ENCODE measurements around the gene RANBP17.
A peak's percentile ranks its signal among the peaks of the same experiment; 100 is the strongest.
"Not testable (repeated sequence)": the region's sequence is repeated elsewhere in the genome, so short reads cannot be mapped to it uniquely, and the experiment has no call there.

RANBP17 gene

DNA sequence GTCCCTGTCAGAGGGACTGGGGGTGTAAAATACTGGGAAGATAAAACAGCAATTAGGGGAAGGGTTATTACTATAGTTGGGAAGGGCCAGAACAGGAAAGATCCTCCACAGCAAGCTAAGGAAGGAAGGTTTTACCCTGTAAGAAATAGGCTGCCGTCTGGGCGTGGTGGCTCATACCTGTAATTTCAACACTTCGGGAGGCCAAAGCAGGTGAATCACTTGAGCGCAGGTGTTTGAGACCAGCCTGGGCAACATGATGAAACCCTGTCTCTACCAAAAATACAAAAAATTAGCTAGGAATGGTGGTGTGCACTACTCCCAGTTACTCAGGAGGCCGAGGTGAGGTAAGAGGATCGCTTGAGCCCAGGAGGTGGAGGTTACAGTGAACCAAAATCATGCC, 282.1 kb downstream of the RANBP17 start:
- FAIRE-seq, result no peak
- DNase-seq (ENCODE audit: insufficient read length, low spot score), result no peak

DNA sequence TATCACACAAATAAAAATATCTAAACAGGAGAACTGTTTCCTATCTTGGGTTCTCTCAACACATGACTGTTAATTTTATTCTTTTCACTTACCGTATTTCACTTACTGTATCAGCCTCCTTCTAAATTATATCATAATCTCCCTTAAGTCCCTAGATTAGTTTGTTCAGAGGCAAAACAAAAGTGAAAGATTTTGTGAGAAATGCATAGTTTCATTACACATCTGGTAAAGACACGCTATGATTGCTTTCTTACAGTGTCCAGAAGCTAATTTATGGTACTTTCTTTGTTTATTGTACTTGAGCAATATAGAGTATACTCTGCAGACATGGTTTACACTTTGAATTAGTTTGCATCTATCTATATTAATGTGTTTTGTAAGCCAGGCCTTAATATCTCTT, 287.5 kb downstream of the RANBP17 start:
- FAIRE-seq, result no peak

DNA sequence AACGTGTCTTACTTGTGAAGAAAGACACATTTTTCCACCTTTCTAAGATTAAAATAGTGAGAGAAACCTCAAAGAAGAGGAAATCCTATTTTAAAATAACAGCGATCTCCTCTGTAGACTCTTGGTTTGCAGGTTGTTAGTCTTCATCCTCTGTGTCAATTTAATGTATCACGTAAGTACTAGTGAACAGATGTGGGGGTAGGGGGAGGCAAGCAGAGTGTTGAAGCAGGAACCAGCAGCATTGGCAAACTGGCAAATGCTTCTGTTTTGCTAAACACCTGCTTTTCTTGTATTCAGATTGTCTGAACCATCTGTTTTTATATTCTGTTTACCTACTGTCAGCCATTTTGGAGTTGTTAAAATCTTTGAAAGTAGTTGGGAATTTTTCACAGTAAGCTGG, 288.0 kb downstream of the RANBP17 start:
- DNase-seq (ENCODE audit: insufficient read length, low spot score), result no peak
- no peak for FAIRE-seq

More for the DNA sequence above, 287.5 kb downstream of the RANBP17 start:
- no peak for DNase-seq (ENCODE audit: insufficient read length, low spot score)

DNA sequence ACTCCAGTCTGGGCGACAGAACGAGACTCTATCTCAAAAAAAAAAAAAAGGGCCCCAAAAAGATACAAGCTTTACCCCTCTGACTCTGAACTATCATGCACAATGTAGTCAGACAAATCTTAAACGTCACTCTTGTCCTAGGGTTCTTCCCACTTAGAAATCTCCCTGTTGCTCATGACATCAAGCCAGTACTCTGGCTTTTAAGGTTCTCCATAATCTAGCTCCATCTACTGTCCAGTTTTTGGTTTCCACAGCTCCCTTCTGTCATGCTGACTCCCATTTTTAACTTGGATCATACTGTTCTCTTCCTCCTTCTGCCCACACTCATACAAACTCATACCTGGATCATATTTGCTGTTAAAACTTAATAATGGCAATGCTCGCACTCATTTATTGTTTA, 290.6 kb downstream of the RANBP17 start:
- peak; percentile 4 for FAIRE-seq
- DNase-seq (ENCODE audit: insufficient read length, low spot score), result peak; percentile 19

DNA sequence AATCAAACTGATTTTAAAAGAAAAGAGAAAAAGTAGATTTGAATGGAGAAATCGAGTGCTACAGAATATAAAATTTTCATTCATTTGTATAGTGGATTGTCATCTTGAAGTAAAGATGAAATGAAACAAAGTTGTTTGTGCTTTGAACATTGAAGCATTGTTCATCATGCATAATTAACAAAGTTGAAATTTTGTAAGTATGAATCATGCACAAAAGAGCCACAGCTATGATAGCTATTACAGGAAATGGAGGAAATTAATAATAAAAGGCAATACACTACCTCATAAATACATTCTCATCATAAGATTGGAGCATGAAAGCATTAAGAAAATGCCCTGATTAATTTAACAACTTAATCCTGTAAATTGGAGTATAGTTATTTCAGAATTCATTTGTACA, 293.8 kb downstream of the RANBP17 start:
- DNase-seq (ENCODE audit: insufficient read length, low spot score) (no peak), FAIRE-seq (no peak)

DNA sequence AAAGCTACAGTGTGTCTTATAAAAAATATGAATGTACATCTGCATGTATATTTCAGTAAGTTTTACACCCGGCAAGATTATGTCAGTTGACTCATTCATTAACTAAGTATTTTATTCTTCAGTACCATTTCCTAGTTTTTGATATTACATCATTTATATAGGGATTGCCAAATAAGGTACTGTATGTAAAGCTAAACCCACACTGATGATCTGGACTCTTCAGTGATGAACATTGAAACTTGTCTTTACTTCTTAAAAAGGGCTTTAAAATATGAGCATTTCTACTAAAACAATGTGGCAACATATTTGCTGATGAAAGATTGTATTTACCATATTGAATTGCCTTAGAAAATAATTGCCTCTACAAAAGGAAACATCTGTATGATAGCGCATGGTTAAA, 295.5 kb downstream of the RANBP17 start:
- no peak for DNase-seq (ENCODE audit: insufficient read length, low spot score)
- no peak for FAIRE-seq

DNA sequence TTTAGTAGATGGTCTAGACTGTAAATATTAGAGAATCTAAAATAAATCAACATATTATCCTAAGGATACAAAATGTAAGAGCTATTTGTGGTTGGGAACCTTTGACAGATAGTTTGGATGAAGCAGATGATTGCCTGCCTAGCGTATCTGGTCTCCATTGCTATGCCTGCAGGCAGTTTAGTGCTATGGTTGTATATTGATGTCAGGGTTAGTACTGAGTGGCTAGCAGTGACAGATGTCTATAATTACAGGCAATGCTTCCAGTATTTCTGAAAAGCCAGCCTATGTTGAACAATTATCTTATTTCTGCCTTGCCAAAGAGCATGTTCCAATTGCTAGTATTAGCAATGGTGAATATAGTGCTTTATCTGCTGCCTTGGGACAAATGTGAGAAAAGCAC, 296.0 kb downstream of the RANBP17 start:
- no peak for DNase-seq (ENCODE audit: insufficient read length, low spot score)
- FAIRE-seq, result no peak

DNA sequence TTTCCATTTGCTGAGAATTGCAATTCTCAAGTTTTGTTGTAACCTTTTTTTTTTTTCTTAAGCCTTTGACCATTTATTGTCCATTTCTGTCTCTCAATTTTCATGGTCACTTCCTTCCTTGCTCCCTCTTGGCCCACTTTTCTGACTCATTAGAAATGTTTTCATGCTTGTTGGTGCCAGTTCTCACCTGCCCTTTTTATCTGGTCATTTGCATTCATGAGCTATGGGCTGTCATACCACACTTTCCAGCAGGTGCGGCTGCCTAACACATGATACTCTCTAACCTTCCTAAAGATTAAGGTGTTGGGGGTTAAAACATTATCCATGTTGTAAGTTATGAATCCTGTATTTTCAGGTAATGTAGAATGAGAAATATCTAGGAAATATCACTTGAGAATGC, 296.8 kb downstream of the RANBP17 start:
- FAIRE-seq, result no peak
- no peak for DNase-seq (ENCODE audit: insufficient read length, low spot score)

DNA sequence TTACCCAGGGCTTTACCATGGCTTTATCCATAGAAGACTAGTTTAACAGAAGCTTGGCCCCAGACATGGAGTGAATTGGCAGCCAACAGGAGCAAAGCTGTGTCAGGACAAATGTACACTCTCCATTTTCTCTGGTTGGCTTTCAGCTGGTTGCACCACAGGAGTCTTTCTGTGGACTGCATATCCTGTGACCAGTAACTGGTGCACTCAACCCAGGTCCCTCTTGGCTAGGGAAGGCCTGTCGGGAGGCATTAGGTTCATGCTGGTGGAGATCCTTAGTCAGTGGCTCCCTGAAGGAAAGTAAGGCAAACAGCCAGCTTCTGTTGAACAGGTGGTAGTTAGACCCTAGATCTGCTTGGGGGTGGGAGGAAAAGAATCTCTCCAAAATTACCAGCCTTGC, 300.3 kb downstream of the RANBP17 start:
- no peak for FAIRE-seq
- DNase-seq (ENCODE audit: insufficient read length, low spot score), result no peak

DNA sequence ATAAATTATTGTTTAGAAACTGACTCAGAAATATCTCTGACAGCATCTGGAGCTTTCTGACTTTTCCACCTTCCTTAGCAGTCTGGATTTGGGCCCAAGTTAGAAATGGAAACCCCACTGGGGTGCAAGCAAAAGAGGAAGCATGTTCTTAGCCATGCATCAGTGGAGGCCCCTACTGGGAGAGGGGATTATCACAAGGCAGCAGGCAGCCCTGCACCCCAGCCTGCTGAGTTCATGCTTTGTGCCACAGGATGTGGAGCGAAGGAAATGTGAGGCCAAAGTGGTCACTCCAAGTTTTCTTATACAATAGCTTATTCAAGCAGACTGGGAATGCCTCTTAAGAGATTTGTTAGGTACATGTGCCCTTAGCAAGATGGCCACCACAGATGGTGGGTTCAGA, 300.8 kb downstream of the RANBP17 start:
- peak; percentile 18 for DNase-seq (ENCODE audit: insufficient read length, low spot score)
- no peak for FAIRE-seq

DNA sequence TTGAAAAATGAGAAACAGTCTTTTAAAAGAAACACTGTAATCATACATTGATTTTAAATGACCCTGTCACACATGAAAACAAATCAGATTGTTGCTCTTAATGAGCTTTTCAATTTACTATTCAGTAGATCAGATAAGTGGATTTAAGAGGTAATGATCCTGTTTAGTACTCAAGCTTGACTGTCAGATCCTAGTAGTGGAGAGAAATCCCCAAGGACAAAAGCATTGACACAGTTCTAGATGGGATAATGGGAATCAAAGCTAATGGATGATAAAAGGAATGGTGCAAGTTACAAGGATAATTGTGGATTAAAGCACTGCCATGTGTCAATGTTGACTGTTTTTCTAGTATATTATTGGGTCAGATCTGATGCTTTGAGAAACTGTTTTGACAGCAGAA, 304.9 kb downstream of the RANBP17 start:
- no peak for DNase-seq (ENCODE audit: insufficient read length, low spot score)
- FAIRE-seq, result no peak

DNA sequence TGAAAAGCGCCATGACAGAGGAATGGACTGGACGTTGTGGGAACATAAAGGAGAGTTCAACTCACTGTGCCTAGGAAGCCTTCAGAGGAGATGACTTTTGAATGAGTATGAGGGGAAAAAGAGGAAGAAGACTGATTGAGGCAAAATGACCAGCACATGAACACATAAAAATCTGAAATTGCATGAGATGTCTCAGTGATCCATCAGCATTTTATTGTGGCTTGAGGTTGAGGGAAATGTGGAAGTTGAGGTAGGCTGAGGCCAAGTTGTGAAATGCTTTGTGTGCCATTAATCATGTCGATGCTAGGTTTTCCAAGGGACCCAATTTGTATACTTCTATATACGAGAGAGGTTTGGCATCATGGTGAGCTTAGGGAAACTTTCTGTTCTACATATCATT, 306.4 kb downstream of the RANBP17 start:
- DNase-seq (ENCODE audit: insufficient read length, low spot score), result no peak
- FAIRE-seq, result no peak

DNA sequence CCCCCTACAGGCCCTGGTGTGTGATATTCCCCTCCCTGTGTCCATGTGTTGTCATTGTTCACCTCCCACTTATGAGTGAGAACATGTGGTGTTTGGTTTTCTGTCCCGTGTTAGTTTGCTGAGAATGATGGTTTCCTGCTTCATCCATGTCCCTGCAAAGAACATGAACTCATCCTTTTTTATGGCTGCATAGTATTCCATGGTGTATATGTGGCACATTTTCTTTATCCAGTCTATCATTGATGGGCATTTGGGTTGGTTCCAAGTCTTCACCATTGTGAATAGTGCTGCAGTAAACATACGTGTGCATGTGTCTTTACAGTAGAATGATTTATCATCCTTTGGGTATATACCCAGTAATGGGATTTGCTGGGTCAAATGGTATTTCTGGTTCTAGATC, 313.1 kb downstream of the RANBP17 start:
- DNase-seq (ENCODE audit: insufficient read length, low spot score); FAIRE-seq: not testable (repeated sequence)

DNA sequence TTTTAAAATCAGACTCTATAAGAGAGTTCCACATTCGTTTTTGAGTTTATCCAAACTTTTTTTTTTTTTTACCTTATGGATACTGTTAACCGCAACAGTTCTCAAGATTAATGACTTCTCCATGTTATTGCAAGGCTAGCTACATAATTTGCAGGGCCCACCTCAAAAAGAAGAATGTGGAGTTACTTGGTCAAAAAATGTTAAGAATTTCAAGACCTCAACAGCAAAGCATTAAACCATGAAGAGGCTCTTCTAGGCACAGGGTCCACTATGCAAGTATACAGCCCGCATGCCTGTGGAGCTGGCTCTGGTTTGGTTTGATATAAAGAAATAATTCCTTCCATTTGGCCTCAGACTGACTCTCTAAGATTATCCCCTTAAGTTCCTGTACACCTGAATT, 313.9 kb downstream of the RANBP17 start:
- DNase-seq (ENCODE audit: insufficient read length, low spot score) (no peak), FAIRE-seq (no peak)

DNA sequence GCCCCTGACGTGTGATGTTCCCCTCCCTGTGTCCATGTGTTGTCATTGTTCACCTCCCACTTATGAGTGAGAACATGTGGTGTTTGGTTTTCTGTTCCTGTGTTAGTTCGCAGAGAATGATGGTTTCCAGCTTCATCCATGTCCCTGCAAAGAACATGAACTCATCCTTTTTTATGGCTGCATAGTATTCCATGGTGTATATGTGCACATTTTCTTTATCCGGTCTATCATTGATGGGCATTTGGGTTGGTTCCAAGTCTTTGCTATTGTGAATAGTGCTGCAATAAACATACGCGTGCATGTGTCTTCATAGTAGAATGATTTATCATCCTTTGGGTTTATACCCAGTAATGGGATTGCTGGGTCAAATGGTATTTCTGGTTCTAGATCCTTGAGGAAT, 316.4 kb downstream of the RANBP17 start:
- not testable (repeated sequence) for FAIRE-seq; DNase-seq (ENCODE audit: insufficient read length, low spot score)

DNA sequence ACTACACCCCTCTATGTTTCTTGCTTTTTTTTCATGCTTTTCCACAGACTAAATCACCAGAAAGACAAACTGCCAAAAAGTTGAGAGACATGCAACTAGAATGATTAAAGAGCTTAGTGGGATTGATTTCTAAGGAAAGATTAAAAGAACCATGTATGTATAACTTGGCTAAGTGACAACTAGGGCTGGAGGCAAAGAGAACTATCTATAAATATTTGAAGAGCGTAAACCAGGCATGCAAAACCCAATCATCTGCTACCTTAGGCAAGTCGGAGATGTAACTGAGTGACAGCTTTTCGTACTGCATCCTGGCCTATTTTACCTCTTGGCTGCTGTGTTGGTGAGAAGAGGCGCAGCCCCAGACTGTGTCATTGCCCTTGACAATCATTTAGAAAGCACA, 326.2 kb downstream of the RANBP17 start:
- no peak for FAIRE-seq
- DNase-seq (ENCODE audit: insufficient read length, low spot score), result no peak

DNA sequence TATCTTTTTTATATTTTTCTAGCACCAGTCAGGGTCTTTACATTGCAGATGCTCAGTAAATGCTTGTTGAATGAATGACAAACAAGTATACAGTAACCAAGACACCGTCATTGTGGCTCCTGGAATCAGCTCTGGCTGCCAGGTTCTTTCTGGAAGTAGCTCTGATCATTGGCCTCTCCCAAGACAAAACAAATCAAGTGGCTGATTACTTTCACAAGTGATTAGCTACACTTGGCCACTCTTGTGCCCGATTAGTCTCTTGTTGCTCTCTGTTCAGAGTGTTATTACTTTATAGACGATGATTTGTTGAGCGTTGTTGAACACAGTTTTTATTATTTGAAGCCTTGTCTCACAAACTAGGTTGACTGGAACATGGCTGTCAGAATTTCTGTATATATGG, 327.6 kb downstream of the RANBP17 start:
- no peak for DNase-seq (ENCODE audit: insufficient read length, low spot score)
- no peak for FAIRE-seq

DNA sequence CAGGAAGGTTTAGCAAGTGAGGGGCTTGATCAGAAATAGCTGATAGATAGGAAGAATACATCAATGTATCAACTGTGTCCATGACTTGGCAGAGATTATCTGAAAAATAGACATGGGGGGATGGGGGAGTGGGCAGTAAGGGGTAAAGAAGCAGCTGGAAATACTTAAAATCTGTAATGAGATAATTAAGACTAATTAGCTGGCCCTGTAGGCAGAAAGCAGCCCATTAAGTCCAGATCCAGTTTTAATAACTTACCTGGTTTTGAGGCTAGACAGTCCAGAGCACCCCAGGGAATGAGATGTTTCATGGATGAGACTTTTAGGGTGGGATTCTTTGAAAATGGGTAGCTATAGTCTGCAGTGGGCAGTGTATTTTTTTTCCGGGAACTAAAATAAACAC, 330.3 kb downstream of the RANBP17 start:
- DNase-seq (ENCODE audit: insufficient read length, low spot score), result no peak
- FAIRE-seq, result no peak

DNA sequence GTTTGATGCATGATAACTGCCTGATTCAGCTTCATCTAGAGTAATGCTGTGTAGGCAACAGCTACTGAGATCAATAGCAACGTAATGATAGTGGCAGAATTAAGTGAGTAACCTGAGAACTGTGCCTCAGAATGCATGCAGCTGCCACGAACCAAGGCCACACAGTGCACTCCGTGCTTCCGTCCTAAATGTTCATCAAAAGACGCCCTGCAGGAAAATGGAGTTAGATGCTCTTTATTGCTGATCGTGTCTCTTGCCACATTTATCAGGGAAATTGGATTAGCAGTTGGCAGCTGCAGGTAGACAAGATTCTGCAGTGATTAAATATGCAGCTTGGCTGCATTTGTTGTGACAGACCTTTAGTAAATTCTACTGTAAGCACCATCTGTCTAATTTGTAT, 339.5 kb downstream of the RANBP17 start:
- FAIRE-seq, result no peak
- DNase-seq (ENCODE audit: insufficient read length, low spot score), result no peak

DNA sequence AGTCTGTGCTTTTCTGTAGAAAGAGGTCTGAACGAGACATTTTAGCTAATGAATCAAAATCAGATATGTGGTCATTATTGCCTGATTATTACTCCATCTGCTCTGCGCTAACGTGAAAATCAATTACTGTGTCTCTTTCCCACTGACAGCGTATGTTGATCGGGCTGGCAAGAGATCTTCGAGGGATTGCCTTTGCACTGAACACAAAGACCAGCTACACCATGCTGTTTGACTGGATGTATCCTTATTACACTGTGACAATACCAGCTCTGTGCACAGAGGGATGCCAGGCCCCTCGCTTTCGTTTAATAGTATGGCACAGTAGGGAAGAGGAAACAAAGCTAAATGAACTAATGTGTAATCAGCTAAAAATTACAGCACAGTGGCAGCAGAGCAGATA, 343.6 kb downstream of the RANBP17 start:
- peak; percentile 64 for FAIRE-seq
- DNase-seq (ENCODE audit: insufficient read length, low spot score), result no peak

DNA sequence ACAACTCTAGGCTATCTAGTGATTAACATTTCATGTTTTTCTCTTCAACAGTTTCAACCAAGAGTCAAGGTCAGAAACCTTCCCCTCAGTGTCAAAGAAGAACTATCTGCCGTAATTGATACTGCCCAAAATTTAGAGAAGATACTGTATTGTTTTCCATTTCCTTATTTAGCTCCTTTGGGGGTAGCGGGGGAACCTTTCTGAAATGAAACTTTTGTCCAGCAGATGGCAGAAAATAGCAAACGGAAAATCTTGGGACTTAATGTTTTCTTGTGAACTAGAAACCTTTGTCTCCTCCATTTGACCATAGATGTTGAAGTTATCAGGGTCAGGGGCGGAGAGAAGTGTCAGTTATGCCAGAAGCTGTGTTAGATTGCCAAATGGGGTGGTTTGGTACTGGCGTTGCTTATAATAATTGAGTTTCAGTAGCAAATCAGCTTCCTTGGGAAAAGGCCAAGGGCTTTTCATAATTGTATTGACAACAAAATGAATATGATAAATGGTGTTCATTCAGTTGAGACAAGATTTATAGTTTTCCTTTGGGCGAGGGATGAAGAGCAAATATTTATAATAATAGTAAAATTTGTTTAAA, 345.5 kb downstream of the RANBP17 start:
- DNase-seq (ENCODE audit: insufficient read length, low spot score), result peak; percentile 46
- peak; percentile 20 for FAIRE-seq

DNA sequence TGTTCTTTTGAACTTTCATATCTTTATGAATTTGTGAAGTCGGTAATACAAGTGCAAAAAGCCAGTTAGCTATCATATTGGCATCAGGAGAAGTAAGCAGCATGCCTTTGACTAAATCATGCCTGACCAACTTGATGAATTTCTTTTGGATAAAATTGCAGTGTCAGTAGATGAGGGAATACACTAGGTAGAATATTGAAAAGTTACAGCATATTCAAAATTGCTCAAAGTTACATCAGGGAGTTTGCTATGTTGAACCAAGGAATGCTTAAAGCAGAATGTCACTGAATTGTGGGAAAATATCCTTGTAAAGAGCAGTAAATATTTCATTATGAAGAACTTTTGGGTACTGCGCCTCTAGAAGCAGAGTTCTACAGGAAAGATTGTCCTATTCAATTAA, 360.1 kb downstream of the RANBP17 start:
- FAIRE-seq (no peak), DNase-seq (ENCODE audit: insufficient read length, low spot score) (no peak)

DNA sequence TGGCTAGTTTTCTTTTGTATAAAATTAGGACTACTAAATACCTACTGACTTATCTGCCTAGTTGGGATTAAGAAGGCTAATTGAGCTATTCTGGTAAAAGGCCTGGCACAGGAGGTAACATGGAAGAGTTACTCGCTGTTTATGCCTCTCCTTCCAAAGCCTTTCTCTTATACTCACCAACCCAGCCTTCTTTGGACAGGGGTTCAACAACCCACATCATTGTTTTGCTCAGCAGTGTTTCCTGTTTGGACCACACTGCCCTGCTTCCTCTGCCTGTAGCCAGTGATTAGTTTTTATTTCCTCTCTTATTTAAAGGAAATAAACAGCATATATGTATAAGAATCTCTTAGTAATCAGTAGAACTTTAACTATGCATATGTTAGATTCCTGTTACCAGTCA, 362.1 kb downstream of the RANBP17 start:
- DNase-seq (ENCODE audit: insufficient read length, low spot score) (no peak), FAIRE-seq (no peak)

Measured in HTR-8/SVneo (cell line).